Sigmoid colon (tissue), 7 donors: ENCODE data around the gene MACROD2. TPM values are rescaled to one million over a fixed set of nuclear protein-coding genes. Genes with fewer than 3 reads are reported as not detected.

Source experiments
- DNase-seq: peaks from one replicate; pipeline ENCODE4 v3.0.0-alpha.2; 2019
- H3K27ac ChIP-seq, 4 donors: fragments of 200-600 bp; sonication (generic); one replicate each; pipeline ENCODE4 v1.5.1; 2016 to 2019; ENCODE audit warnings: mild to moderate bottlenecking in 1 of 4
- H3K27me3 ChIP-seq, 3 donors: fragments of 200-600 bp; sonication (generic); one replicate each; pipeline ENCODE4 v1.5.1; 2019; ENCODE audit warnings: mild to moderate bottlenecking in 1 of 3
- H3K36me3 ChIP-seq, 4 donors: fragments of 200-600 bp; sonication (generic); one replicate each; pipeline ENCODE4 v1.5.1; 2016 to 2019
- H3K4me1 ChIP-seq, 4 donors: fragments of 200-600 bp; sonication (generic); one replicate each; pipeline ENCODE4 v1.5.1; 2017 to 2019
- H3K4me3 ChIP-seq, 4 donors: fragments of 200-600 bp; sonication (generic); one replicate each; pipeline ENCODE4 v1.5.1; 2017 to 2019; ENCODE audit warnings: mild to moderate bottlenecking in 2 of 4, moderate library complexity in 1 of 4
- H3K9me3 ChIP-seq, 4 donors: fragments of 200-600 bp in 3 of 4; sonication (generic) in 3 of 4; one replicate each; pipeline versions ENCODE4 v1.5.1 to v1.6.1; 2013 to 2019
- CTCF ChIP-seq, 4 experiments: fragments of 450-650 bp in 3 of 4; fragments of 200-600 bp in 1 of 4; IDR thresholded peaks; one replicate each; pipeline ENCODE4 v1.5.1; 2016 to 2019; ENCODE audit warnings: antibody characterized with exemption in 4 of 4, mild to moderate bottlenecking in 3 of 4, moderate library complexity in 2 of 4
- EP300 ChIP-seq, 4 donors: sonication (generic); formaldehyde crosslinking; IDR thresholded peaks; one replicate each; pipeline ENCODE4 v1.6.1; 2017; ENCODE audit warnings: antibody characterized with exemption in 4 of 4
- POLR2A ChIP-seq, 2 donors: fragments of 450-650 bp; IDR thresholded peaks; one replicate each; pipeline ENCODE4 v1.6.1; 2016; ENCODE audit warnings: antibody characterized with exemption in 2 of 2, mild to moderate bottlenecking in 2 of 2, moderate library complexity in 2 of 2
- POLR2AphosphoS5 ChIP-seq, 4 donors: sonication (generic); formaldehyde crosslinking; IDR thresholded peaks; one replicate each; pipeline ENCODE4 v1.6.1; 2017; ENCODE audit warnings: antibody characterized with exemption in 4 of 4
- WGBS, 2 donors: extraction: QIAGEN DNeasy Blood & Tissue Kit; methylation state at CpG; one replicate each; pipeline ENCODE4 v1.1.7; 2013; 5-methylcytosine and 5-hydroxymethylcytosine counted together
- intact Hi-C: fragments of 100-400 bp; cut with DNase I; formaldehyde crosslinking; loops from one replicate; pipeline ENCODE4 v1.15.1; 2023
- polyA plus RNA-seq, 3 donors: library from polyadenylated mRNA; stranded (reverse); fragments of 200-250 nt; gene quantifications; one replicate each; pipeline ENCODE4 v1.2.3, GENCODE V29; 2013
- total RNA-seq, 4 donors: library from RNA; depleted of rRNA; stranded (reverse); fragments of >200 nt; gene quantifications; one replicate each; pipeline ENCODE4 v1.1.0, GENCODE V29; 2016
- donor health status: healthy with polysubstance abuse.
- donor health status: Bipolar disorder and iron deficiency.
- donor health status: healthy.

MACROD2 gene
- total and polyA plus RNA-seq, 7 donors, result 1.2 to 22.4 (median 5.8) TPM

- Histone ChIP-seq H3K4me1 (peaks cover 0 to 7% (median 6%) of the 10 kb centered on the region in 4 donors), H3K27ac (no peak overlapping the region), H3K36me3 (no peaks in the 10 kb centered on the region), H3K4me3 (no peak overlapping the region), H3K27me3 (no peaks in the 10 kb centered on the region), H3K9me3 (no peaks in the 10 kb centered on the region)
- WGBS, 2 donors, result 31 to 61% methylated on average over 4 of the region's 4 CpGs
- TF ChIP-seq EP300 (IDR thresholded peaks at IDR 0.05) (no peak), POLR2A (IDR thresholded peaks at IDR 0.05) (no peak), POLR2AphosphoS5 (IDR thresholded peaks at IDR 0.05) (no peak), CTCF (IDR thresholded peaks at IDR 0.05) (no peak)
- intact Hi-C loops, result no loop called here
- no peak for DNase-seq
These were observed 701.6 kb downstream of the MACROD2 start for GRCh38 chr20:14696937-14697336.

GRCh38 chr20:14698125-14698524, 702.8 kb downstream of the MACROD2 start:
- Histone ChIP-seq H3K4me1 (peaks cover 0 to 8% (median 6%) of the 10 kb centered on the region in 4 donors), H3K36me3 (no peaks in the 10 kb centered on the region), H3K4me3 (no peak overlapping the region), H3K9me3 (no peaks in the 10 kb centered on the region), H3K27me3 (no peaks in the 10 kb centered on the region), H3K27ac (no peak overlapping the region)
- TF ChIP-seq CTCF (IDR thresholded peaks at IDR 0.05) (no peak), EP300 (IDR thresholded peaks at IDR 0.05) (no peak), POLR2AphosphoS5 (IDR thresholded peaks at IDR 0.05) (no peak), POLR2A (IDR thresholded peaks at IDR 0.05) (no peak)
- no peak for DNase-seq
- WGBS, 2 donors, result 74 to 84% methylated on average over 4 of the region's 4 CpGs
- intact Hi-C loops, result no loop called here

GRCh38 chr20:14698605-14699373, 703.5 kb downstream of the MACROD2 start:
- Histone ChIP-seq H3K4me3 (no peak overlapping the region), H3K27ac (no peak overlapping the region), H3K9me3 (no peaks in the 10 kb centered on the region), H3K27me3 (no peaks in the 10 kb centered on the region), H3K36me3 (no peaks in the 10 kb centered on the region), H3K4me1 (peaks cover 0 to 14% (median 6%) of the 10 kb centered on the region in 4 donors)
- no peak for DNase-seq
- no peak for TF ChIP-seq EP300 (IDR thresholded peaks at IDR 0.05)
- TF ChIP-seq POLR2A (IDR thresholded peaks at IDR 0.05), result no peak
- TF ChIP-seq POLR2AphosphoS5 (IDR thresholded peaks at IDR 0.05), result no peak
- TF ChIP-seq CTCF (IDR thresholded peaks at IDR 0.05), result no peak
- 40 to 75% methylated on average over 3 of the region's 3 CpGs for WGBS, 2 donors
- intact Hi-C loops, result no loop called here

- Histone ChIP-seq H3K4me3 (no peak overlapping the region), H3K36me3 (no peaks in the 10 kb centered on the region), H3K27ac (peak overlapping the region in 1 of 4 donors; percentile 25), H3K27me3 (no peaks in the 10 kb centered on the region), H3K9me3 (no peaks in the 10 kb centered on the region), H3K4me1 (peaks cover 0 to 14% (median 6%) of the 10 kb centered on the region in 4 donors)
- TF ChIP-seq POLR2A (IDR thresholded peaks at IDR 0.05) (no peak), POLR2AphosphoS5 (IDR thresholded peaks at IDR 0.05) (no peak), EP300 (IDR thresholded peaks at IDR 0.05) (no peak), CTCF (IDR thresholded peaks at IDR 0.05) (no peak)
- intact Hi-C loops, result no loop called here
- no peak for DNase-seq
These were observed 705.3 kb downstream of the MACROD2 start for GRCh38 chr20:14700639-14700960.

- intact Hi-C loops, result no loop called here
- Histone ChIP-seq H3K9me3 (no peaks in the 10 kb centered on the region), H3K27ac (no peak overlapping the region), H3K36me3 (no peaks in the 10 kb centered on the region), H3K4me1 (peaks cover 0 to 14% (median 6%) of the 10 kb centered on the region in 4 donors), H3K4me3 (no peak overlapping the region), H3K27me3 (no peaks in the 10 kb centered on the region)
- no peak for DNase-seq
- TF ChIP-seq POLR2A (IDR thresholded peaks at IDR 0.05), result no peak
- WGBS, 2 donors, result 77 to 84% methylated on average over 4 of the region's 4 CpGs
These were observed 706.0 kb downstream of the MACROD2 start for GRCh38 chr20:14701326-14701725.
